ENCODE results near the gene METTL15.
"Not testable (repeated sequence)": the region's sequence is repeated elsewhere in the genome, so short reads cannot be mapped to it uniquely, and the experiment has no call there.

The METTL15 gene, protein sequence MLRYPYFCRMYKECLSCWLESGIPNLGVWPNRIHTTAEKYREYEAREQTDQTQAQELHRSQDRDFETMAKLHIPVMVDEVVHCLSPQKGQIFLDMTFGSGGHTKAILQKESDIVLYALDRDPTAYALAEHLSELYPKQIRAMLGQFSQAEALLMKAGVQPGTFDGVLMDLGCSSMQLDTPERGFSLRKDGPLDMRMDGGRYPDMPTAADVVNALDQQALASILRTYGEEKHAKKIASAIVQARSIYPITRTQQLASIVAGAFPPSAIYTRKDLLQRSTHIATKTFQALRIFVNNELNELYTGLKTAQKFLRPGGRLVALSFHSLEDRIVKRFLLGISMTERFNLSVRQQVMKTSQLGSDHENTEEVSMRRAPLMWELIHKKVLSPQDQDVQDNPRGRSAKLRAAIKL

DNA sequence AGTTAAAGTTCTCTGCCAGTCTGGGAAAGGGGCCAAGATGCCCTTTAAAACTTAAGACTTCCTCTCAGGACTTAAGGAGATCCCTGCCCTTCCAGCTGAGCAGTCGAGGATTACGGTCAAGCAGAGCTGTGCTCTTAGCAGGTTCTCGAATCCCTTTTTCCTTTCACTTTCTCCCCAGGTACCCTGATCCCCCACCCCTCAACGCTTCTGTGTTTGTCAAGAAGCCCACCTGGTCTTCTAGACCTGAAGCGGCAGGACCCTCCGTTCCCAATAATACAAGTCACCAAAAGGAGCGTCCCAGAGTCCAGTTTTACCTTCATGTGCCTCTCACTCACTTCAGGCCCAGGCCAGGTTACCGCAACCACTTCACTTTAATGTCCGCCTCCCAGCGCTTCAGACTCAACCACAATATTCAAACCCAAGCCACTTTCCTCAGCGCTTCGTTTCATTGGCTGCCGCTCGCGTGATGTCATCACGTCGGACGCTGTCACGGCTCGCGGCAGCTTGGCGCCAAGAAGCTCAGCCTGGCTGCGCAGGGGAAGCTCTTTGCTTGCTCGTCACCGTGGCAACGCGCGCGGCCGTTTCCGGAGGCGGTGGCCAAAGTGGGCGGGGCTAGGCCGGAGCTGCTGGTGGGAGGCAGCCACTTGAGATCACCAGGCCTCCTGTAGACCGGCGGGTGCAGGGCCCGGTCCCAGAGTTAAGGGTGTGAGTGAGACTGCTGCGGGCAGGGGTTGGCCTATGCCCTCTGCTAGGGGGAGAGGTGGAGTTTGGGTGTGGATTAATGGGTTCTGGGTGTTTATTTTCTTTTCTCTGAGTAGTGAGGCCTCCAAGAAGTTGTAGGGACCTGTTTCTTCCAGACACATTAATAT is at the start of gene METTL15, which contains the start of gene KIF18A:
TSS of gene METTL15 (plus strand) at position 639 of the 869 bp plus-strand sequence. CDS start 4,947 bp downstream, outside the sequence.
TSS of gene KIF18A (minus strand) at position 407 of the 869 bp plus-strand sequence. CDS start 10,209 bp downstream, outside the sequence.
- DNase-seq (ENCODE audit: low read depth in 3 of 3) = peak; percentile 95 to 97 (median 96)

- no peak for DNase-seq (ENCODE audit: low read depth in 3 of 3)
Measured at GRCh38 chr11:28071305-28071704, 36.9 kb upstream of the METTL15 start.

GRCh38 chr11:28072321-28072720 is 35.9 kb upstream of the METTL15 start:
- DNase-seq (ENCODE audit: low read depth in 3 of 3) = no peak

- DNase-seq (ENCODE audit: low read depth in 3 of 3) = no peak
Measured at GRCh38 chr11:28077521-28077920, 30.7 kb upstream of the METTL15 start.

- no peak for DNase-seq (ENCODE audit: low read depth in 3 of 3)
Measured at GRCh38 chr11:28083118-28083517, 25.1 kb upstream of the METTL15 start.

DNA sequence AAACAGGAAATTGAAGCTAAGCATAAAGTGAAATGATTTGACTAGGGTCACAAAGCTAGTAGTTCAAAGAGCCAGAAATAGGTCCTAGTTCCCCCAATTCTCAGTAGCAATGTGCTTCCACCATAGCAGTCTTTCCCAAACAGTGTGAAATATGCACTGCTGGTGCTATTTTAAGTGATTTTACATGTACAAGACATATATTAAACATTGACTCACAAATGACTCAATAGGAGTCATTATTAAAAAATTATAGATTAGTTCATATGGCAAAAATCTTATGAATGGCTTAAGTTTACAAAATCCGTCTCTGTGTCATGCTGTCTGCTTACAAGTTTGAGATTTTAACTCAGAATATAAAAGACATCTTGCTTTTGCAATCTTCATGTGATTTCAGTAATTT is 21.6 kb upstream of the METTL15 start:
- no peak for DNase-seq (ENCODE audit: low read depth in 3 of 3)

GRCh38 chr11:28087192-28087591 is 21.0 kb upstream of the METTL15 start:
- not testable (repeated sequence) for DNase-seq (ENCODE audit: low read depth in 3 of 3)

DNA sequence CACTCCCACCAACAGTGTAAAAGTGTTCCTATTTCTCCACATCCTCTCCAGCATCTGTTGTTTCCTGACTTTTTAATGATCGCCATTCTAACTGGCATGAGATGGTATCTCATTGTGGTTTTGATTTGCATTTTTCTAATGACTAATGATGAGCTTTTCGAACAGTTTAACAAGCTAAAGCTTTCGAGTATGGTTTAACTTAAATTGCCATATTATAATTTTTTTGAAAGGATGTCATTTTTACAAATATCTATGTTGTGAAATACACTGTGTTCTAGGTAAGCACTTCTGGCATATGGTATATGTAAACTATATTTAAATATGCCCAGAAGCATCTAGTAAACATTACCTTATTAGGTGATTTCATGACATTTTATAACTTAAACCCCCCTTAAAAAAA is 20.5 kb upstream of the METTL15 start:
- DNase-seq (ENCODE audit: low read depth in 3 of 3) = not testable (repeated sequence)

DNA sequence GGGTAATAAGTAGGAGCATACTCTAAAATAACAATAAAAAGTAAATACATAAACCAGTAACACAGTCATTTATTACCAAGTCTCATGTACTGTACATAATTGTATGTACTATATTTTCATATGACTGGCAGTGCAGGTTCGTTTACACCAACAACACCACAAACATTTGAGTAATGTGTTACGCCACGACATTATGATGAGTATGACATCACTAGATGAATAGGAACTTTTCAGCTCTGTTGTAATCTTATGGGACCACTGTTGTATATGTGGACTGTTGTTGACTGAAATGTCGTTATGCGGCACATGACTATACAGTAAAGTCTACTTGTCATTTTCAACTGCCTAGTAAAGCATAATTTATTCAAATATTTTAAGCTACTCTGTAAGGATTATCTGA is 18.8 kb upstream of the METTL15 start:
- DNase-seq (ENCODE audit: low read depth in 3 of 3) = no peak

DNA sequence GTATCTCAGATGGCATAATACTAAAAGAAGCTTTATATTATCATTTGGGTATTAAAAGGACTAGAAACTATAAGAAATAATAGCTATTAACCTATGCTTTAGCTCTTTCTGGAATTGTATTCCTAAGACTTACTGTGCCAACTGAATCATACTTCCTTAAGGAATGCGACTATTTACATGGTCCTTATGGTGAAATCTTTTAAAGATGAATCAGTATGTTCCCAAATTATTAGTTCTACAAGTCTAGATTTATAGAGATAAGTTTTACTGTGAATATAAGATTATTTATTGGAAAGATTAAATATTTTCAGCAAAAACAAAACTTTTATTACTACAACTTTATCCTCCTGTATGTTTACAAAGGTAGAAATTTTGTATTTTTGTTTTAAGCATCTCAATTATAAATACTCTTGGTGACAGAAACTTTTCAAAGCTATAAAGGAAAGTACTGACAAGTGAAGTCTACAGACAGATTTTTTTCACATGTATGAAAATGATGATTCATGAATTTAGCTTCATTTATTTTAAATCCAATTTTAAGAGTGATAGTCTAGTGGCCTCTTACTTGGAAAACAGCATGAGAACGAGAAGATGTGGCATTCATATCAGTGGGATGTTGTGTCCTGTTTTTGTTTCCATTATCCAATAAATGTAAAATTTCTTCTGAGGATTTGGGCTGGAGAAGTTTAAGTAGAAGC is 18.0 kb upstream of the METTL15 start:
- DNase-seq (ENCODE audit: low read depth in 3 of 3) = no peak

- DNase-seq (ENCODE audit: low read depth in 3 of 3) = no peak
Measured at GRCh38 chr11:28092786-28093185, 15.4 kb upstream of the METTL15 start.

- no peak for DNase-seq (ENCODE audit: low read depth in 3 of 3)
Measured at GRCh38 chr11:28098257-28098656, 9.9 kb upstream of the METTL15 start.

DNA sequence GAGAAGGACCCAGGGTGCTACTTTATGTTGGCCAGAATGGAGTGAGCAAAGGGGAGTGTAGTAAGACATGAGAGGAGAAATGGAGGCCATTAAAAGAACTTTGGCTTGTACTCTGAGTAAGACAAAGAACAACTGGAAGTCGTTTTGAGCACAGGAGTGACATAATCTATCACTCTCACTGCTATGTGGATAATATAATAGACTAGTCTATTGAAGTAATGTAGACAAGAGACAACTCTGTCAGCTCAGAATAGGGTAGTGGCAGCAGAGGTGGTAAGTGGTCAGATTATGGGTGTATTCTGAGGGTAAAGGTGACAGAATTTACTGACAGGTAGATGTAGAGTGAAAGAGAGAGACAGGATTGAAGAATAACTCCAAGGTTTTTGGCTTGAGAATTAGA is 8.5 kb upstream of the METTL15 start:
- DNase-seq (ENCODE audit: low read depth in 3 of 3) = no peak

DNA sequence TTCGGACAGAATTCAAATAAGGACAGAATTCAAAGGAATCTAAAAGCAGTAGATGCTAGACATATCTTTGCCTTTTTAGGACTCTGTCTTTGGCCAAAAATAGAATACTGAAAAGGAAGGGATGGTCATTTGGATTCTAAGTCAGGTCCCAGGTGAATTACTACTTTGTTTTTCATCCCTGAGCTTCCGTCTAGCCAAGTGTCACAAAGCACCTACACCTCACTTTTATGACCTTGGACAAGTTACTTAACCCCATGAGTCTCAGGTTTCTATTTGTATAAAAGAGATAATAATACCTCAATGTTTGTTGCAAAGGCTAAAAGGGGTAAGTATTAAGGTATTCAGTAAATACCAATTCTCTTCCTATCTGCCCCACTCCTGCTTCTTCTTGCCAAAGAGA is 7.5 kb upstream of the METTL15 start:
- DNase-seq (ENCODE audit: low read depth in 3 of 3) = no peak

DNA sequence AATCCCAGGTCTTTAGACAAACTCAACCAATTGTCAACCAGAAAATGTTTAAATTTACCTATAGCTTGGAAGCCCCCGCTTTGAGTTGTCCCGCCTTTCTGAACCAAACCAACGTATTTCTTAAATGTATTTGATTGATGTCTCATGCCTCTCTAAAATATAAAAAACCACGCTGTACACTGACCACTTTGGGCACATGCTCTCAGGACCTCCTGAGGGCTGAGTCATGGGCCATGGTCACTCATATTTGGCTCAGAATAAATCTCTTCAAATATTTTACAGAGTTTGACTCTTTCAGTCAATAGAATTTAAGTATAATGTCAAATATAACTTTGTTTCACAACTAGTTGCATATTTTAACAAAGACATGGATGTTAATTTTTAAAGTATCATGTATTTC is 5.9 kb upstream of the METTL15 start:
- not testable (repeated sequence) for DNase-seq (ENCODE audit: low read depth in 3 of 3)

GRCh38 chr11:28104425-28104824 is 3.8 kb upstream of the METTL15 start:
- DNase-seq (ENCODE audit: low read depth in 3 of 3) = no peak

DNA sequence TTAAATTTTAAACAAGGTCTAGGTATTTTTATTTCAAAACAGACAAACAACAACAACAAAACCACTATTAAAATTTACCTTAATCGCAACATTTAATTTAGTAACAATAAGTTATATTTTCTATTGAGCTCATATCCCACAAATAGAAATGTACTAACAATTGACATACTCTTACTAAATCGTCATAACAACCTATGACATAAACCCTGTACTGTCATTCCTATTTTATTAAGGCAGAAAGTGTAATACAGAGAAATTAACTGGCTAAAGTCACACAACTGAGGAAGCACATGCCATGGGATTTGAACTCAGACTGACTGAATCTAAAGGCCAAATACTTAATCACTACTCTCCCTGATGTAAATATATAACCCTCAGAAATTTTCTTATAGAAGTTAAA is 3.2 kb upstream of the METTL15 start:
- no peak for DNase-seq (ENCODE audit: low read depth in 3 of 3)

- no peak for DNase-seq (ENCODE audit: low read depth in 3 of 3)
Measured at GRCh38 chr11:28105869-28106268, 2.3 kb upstream of the METTL15 start.

- no peak for DNase-seq (ENCODE audit: low read depth in 3 of 3)
Measured at GRCh38 chr11:28106353-28107043, 1.7 kb upstream of the METTL15 start.

GRCh38 chr11:28107191-28107749 is 918 bp upstream of the METTL15 start:
- DNase-seq (ENCODE audit: low read depth in 3 of 3) = no peak

GRCh38 chr11:28108958-28109357 is 770 bp downstream of the METTL15 start:
- no peak for DNase-seq (ENCODE audit: low read depth in 3 of 3)
